Panc1 (cell line): ENCODE results near the gene PGA5.

ENCODE experiments used
- POLR2AphosphoS5 ChIP-seq: IDR thresholded peaks from 2 replicates; pipeline ENCODE4 v1.6.1; 2012; ENCODE audit warnings: mild to moderate bottlenecking, low read depth, low read length, moderate library complexity
- SIN3A ChIP-seq: IDR thresholded peaks from 2 replicates; pipeline ENCODE4 v1.6.1; 2012; ENCODE audit warnings: low read depth, mild to moderate bottlenecking, low read length, moderate library complexity, borderline replicate concordance; ENCODE audit not compliant: insufficient read depth
- TF ChIP-seq, protein P1 (sequence below): fragments of 450-650 bp; IDR thresholded peaks from 2 replicates; pipeline ENCODE4 v1.5.1; 2017; ENCODE audit warnings: mild to moderate bottlenecking

DNA sequence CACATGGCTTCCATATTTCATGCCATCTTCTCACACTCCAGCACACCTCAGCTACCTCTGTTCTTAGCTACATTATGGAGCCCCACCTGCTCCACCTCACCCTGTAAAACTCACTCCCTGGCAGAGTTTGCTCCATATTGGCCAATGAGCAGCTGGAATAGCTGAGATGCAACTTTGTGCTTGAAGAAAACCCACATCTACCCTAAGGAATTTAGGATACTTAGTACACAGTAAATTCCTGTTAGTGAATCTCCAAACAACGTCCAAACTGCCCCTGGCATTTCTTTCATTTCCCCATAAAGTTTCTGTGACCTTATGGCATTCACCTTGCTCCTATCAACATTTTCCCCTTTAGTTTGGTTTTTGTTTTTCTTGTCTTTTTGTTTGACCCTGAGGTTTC is 56.4 kb downstream of the PGA5 start:
- TF ChIP-seq SIN3A (no peak), POLR2AphosphoS5 (no peak)
- TF ChIP-seq, protein P1, sequence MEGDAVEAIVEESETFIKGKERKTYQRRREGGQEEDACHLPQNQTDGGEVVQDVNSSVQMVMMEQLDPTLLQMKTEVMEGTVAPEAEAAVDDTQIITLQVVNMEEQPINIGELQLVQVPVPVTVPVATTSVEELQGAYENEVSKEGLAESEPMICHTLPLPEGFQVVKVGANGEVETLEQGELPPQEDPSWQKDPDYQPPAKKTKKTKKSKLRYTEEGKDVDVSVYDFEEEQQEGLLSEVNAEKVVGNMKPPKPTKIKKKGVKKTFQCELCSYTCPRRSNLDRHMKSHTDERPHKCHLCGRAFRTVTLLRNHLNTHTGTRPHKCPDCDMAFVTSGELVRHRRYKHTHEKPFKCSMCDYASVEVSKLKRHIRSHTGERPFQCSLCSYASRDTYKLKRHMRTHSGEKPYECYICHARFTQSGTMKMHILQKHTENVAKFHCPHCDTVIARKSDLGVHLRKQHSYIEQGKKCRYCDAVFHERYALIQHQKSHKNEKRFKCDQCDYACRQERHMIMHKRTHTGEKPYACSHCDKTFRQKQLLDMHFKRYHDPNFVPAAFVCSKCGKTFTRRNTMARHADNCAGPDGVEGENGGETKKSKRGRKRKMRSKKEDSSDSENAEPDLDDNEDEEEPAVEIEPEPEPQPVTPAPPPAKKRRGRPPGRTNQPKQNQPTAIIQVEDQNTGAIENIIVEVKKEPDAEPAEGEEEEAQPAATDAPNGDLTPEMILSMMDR: no peak
